Karpas-422 (cell line): ENCODE measurements around the gene ILDR2. TPM values are rescaled to one million over a fixed set of nuclear protein-coding genes. Genes with fewer than 3 reads are reported as not detected.

Experiments used
- DNase-seq: peaks from one replicate; pipeline ENCODE4 v3.0.0-alpha.2; 2015
- H2AFZ ChIP-seq: fragments of 200-600 bp; sonication (generic); 2 replicates; pipeline ENCODE4 v1.6.1; 2014; ENCODE audit warnings: antibody characterized with exemption, low read length, mixed read lengths
- H3K27ac ChIP-seq: fragments of 200-600 bp; sonication (generic); 2 replicates; pipeline ENCODE4 v1.5.1; 2014; ENCODE audit warnings: mild to moderate bottlenecking, low read length, moderate library complexity
- H3K27me3 ChIP-seq: fragments of 200-600 bp; sonication (generic); 2 replicates; pipeline ENCODE4 v1.6.1; 2014; ENCODE audit warnings: low read length, mixed read lengths
- H3K36me3 ChIP-seq: fragments of 200-600 bp; sonication (generic); 2 replicates; pipeline ENCODE4 v1.6.1; 2014; ENCODE audit warnings: low read length, mixed read lengths; ENCODE audit not compliant: insufficient read depth
- H3K4me1 ChIP-seq: fragments of 200-600 bp; sonication (generic); 2 replicates; pipeline ENCODE4 v1.6.1; 2014; ENCODE audit warnings: mild to moderate bottlenecking, low read length, mixed read lengths
- H3K4me2 ChIP-seq: fragments of 200-600 bp; sonication (generic); 2 replicates; pipeline ENCODE4 v1.6.1; 2014; ENCODE audit warnings: low read length, low read depth, mild to moderate bottlenecking; ENCODE audit not compliant: poor library complexity, severe bottlenecking
- H3K4me3 ChIP-seq: fragments of 200-600 bp; sonication (generic); 2 replicates; pipeline ENCODE4 v1.5.1; 2014; ENCODE audit warnings: mild to moderate bottlenecking, antibody characterized with exemption, low read length, mixed read lengths
- H3K79me2 ChIP-seq: fragments of 200-600 bp; sonication (generic); 2 replicates; pipeline ENCODE4 v1.6.1; 2014; ENCODE audit warnings: mild to moderate bottlenecking, low read length, mixed read lengths
- H3K9ac ChIP-seq: fragments of 200-600 bp; sonication (generic); 2 replicates; pipeline ENCODE4 v1.6.0; 2014; ENCODE audit warnings: low read length
- H3K9me2 ChIP-seq: fragments of 200-600 bp; sonication (generic), shearing (Covaris generic); replicated peaks from 2 replicates; pipeline ENCODE4 v1.6.0; 2014; ENCODE audit warnings: mild to moderate bottlenecking, low read length, moderate library complexity; ENCODE audit not compliant: insufficient read depth
- H3K9me3 ChIP-seq: fragments of 300-700, 200-600 bp; sonication (generic); 2 replicates; pipeline ENCODE4 v1.6.1; 2014; ENCODE audit warnings: low read length, mixed read lengths
- H4K20me1 ChIP-seq: fragments of 200-600 bp; sonication (generic); 2 replicates; pipeline ENCODE4 v1.6.1; 2014; ENCODE audit warnings: mild to moderate bottlenecking, antibody characterized with exemption, low read length, low read depth; ENCODE audit not compliant: insufficient read depth
- total RNA-seq: library from RNA; depleted of rRNA; stranded (reverse); fragments of >200 nt; shearing (Covaris generic); gene quantifications from 2 replicates; pipeline ENCODE4 v1.2.3, GENCODE V29; 2014; ENCODE audit warnings: low replicate concordance

Gene ILDR2
- total RNA-seq, 1 experiment from 2014 or later = 30.7 TPM

DNA sequence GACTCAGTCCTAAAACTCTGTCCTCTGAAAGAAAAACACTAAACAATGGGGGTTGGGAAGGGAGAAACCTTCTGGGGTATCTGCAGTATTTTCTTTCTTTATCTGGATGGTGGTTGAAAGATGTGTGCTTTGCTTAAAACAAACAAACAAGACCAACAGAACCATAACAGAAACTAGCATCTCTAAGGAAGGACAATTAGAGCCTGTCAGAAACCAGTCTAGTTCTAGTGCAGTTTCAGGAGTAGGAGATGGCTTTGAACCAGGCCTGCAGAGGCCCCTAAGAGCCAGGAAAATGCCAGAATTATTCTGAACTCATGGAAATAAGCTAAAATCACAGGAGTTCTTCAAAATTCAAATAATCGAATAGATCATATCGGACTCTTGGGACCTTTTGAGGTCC, 18.5 kb downstream of the ILDR2 start:
- Histone ChIP-seq H3K9me2 (no peaks in the 10 kb centered on the region), H3K79me2 (no peaks in the 10 kb centered on the region), H3K27me3 (no peaks in the 10 kb centered on the region), H3K9me3 (no peaks in the 10 kb centered on the region), H3K4me1 (no peaks in the 10 kb centered on the region), H2AFZ (no peak overlapping the region), H3K9ac (no peak overlapping the region), H3K36me3 (no peaks in the 10 kb centered on the region), H3K4me2 (no peak overlapping the region), H4K20me1 (no peaks in the 10 kb centered on the region), H3K27ac (no peak overlapping the region), H3K4me3 (no peak overlapping the region)
- no peak for DNase-seq

DNA sequence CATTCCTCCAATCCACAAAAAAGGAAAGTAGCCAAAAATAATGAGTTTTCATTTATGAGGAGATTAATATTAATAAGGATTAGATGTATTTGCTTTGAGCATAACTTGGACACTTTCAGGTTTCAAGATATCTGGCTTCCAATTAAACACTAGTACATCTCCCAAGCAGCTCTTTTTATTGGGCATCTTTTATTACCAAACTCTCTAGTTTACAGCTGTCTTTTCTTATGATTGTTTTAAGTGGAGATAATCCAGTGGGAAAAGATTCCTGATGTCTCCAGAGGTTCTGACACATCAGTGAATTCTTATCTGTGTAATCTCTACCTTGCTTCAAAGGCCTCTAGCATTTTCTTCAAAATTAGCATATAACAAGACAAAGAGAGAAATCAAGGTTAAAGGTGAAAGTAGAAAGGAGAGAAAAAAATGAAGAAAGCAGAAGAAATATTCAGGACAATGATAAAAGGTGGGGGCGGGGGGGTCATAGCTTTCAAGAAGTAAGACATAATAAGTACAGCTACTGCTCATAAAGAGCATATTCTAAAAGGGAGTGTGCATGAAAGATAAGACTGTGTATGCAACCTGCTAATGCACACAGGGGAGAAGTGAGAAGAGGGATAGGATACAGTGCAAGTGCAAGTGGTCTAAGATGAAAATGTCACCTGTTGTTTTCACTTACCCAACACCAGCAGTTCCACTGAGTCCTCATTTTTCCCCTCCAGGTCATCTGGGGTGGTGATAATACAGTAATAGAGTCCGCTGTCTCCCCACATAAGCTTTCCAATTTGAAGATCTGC, 19.1 kb downstream of the ILDR2 start:
- H3K79me2 ChIP-seq = no peaks in the 10 kb centered on the region
- no peak for DNase-seq
- no peak overlapping the region for H2AFZ ChIP-seq
- no peaks in the 10 kb centered on the region for H3K36me3 ChIP-seq
- no peaks in the 10 kb centered on the region for H3K9me3 ChIP-seq
- no peaks in the 10 kb centered on the region for H3K27me3 ChIP-seq
- no peaks in the 10 kb centered on the region for H3K4me1 ChIP-seq
- H3K27ac ChIP-seq = no peak overlapping the region
- no peaks in the 10 kb centered on the region for H4K20me1 ChIP-seq
- no peak overlapping the region for H3K4me2 ChIP-seq
- H3K9me2 ChIP-seq = no peaks in the 10 kb centered on the region
- H3K4me3 ChIP-seq = no peak overlapping the region
- no peak overlapping the region for H3K9ac ChIP-seq

DNA sequence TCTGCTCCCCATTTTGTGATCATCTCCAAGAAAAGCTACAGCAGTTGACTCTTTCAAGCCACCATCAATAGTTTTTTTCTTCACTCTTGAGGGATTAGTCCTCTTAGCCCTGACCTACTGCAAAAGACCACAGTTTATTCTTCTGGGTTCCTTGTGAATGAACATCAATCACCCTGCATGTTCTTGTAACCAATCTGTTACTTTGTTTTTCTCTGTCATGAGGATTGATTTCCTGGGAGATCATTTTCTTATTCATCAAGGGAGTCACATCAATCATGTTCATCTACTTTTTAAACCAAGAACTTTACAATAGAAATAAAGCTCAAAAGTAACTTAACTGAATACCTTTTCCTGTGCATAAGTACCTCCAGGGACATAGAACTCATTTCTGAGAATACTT, 21.8 kb downstream of the ILDR2 start:
- Histone ChIP-seq H3K4me1 (no peaks in the 10 kb centered on the region), H4K20me1 (no peaks in the 10 kb centered on the region), H3K4me3 (no peak overlapping the region), H3K9me3 (no peaks in the 10 kb centered on the region), H3K9ac (no peak overlapping the region), H3K27me3 (no peaks in the 10 kb centered on the region), H2AFZ (no peak overlapping the region), H3K36me3 (no peaks in the 10 kb centered on the region), H3K9me2 (no peaks in the 10 kb centered on the region), H3K79me2 (no peaks in the 10 kb centered on the region), H3K4me2 (no peak overlapping the region), H3K27ac (no peak overlapping the region)
- no peak for DNase-seq

DNA sequence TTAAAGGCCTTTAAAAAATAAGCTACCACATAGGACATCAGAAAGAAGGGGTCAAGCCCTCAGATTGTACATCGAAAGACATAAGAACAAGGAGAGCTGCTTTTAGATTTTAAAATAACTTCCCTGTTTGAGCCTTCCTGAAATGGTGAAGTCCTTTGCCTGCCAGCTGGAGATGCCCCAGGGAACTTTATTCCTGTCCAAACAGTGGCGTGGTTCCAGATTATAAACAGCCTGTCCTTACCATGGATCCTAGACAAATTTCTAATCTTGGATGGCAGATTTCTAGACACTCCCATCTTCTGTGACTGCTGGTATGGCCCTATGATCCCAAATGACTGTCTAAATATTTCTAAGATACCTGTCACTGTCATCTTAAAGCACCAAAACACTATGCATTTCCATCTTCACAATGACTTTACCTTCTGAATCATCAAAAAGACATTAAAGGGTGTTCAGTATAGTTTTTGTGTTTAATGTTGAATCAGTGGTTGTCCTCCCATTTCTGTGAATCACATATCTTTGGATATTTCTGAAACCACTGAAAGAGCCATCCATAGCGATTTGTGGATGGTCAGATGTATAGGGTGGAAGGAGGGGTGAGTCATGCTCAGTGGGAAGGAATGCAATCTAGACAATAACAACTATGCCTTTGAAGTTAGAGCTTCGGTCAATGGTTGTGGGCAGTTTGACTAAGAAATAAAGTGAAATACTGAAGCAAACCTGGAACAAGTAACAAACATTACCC, 23.2 kb downstream of the ILDR2 start:
- no peak overlapping the region for H3K4me3 ChIP-seq
- DNase-seq = no peak
- no peak overlapping the region for H3K4me2 ChIP-seq
- no peaks in the 10 kb centered on the region for H3K9me2 ChIP-seq
- no peaks in the 10 kb centered on the region for H3K36me3 ChIP-seq
- no peak overlapping the region for H2AFZ ChIP-seq
- no peak overlapping the region for H3K9ac ChIP-seq
- no peaks in the 10 kb centered on the region for H3K9me3 ChIP-seq
- no peaks in the 10 kb centered on the region for H3K27me3 ChIP-seq
- peaks cover 11% of the 10 kb centered on the region for H3K4me1 ChIP-seq
- H3K27ac ChIP-seq = no peak overlapping the region
- no peaks in the 10 kb centered on the region for H3K79me2 ChIP-seq
- no peaks in the 10 kb centered on the region for H4K20me1 ChIP-seq

DNA sequence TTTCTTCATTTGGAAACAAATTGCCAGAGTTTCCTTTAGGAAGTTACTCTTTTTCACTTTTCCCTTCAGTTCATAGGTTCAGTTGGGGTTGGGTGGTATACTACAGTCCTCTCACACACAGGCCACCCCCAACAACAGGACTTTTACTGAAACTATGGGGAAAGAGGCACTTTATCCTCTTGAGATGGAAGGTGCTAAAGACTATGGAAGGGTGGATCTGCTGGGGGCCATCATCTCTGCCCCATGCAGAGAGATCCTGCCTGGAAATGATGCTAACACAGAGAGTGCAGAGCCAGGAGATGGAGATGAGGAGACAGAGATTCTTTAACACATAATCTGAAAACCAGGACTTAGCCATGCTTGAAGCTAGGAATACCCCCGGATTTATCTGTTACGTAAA, 24.3 kb downstream of the ILDR2 start:
- Histone ChIP-seq H4K20me1 (no peaks in the 10 kb centered on the region), H3K4me1 (peaks cover 21% of the 10 kb centered on the region), H3K79me2 (no peaks in the 10 kb centered on the region), H2AFZ (no peak overlapping the region), H3K9ac (no peak overlapping the region), H3K9me2 (no peaks in the 10 kb centered on the region), H3K4me3 (no peak overlapping the region), H3K9me3 (no peaks in the 10 kb centered on the region), H3K27ac (no peak overlapping the region), H3K27me3 (no peaks in the 10 kb centered on the region), H3K4me2 (no peak overlapping the region), H3K36me3 (no peaks in the 10 kb centered on the region)
- DNase-seq = no peak

DNA sequence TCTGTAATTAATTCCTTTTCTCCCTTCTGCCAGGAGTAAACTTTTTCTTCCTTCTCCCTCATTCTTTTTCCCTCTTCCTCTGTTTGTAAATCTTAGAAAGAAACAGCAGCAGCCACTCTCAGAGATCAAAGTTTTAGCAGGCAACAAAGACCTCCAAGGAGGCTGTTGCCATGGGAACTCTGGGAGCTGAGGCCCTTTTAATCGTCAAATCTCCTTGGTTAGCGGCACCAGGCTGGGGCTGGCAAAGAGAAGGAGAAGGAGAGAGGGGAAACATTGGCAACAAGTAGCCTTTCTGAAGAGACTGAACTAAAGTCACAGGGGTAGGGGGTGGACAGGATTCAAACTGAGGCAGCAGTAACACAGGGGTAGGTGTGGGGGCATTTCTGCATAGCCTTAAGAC, 25.2 kb downstream of the ILDR2 start:
- DNase-seq = no peak
- Histone ChIP-seq H3K79me2 (no peaks in the 10 kb centered on the region), H3K9me2 (no peaks in the 10 kb centered on the region)

DNA sequence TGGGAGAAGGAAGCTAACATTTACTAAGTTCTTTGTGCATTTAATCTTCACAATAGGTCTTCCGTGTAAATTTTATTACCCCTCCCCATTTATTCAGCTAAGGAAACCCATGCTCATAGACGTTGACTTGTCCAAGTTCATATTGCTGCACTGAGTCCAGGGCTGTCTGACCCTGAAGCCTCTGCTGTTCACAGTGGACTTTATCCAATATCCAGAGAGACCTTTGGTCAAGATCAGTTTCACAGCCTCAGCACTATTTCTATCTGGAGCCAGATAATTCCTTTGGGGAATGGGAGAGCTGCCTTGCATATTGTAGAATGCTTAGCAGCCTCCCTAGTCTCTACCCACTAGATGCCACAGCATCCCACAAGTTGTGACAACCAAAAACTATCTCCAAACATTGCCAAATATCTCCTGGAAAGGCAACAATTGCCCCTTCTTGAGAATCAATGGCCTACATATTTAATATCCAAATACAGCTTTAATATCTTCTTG, 26.4 kb downstream of the ILDR2 start:
- Histone ChIP-seq H2AFZ (no peak overlapping the region), H3K9ac (no peak overlapping the region), H3K4me1 (peaks cover 42% of the 10 kb centered on the region), H3K9me2 (no peaks in the 10 kb centered on the region), H3K9me3 (no peaks in the 10 kb centered on the region), H4K20me1 (no peaks in the 10 kb centered on the region), H3K4me2 (no peak overlapping the region), H3K27ac (no peak overlapping the region), H3K27me3 (no peaks in the 10 kb centered on the region), H3K4me3 (no peak overlapping the region), H3K36me3 (no peaks in the 10 kb centered on the region), H3K79me2 (no peaks in the 10 kb centered on the region)
- no peak for DNase-seq

More for the DNA sequence above, 25.2 kb downstream of the ILDR2 start:
- no peak overlapping the region for H3K4me2 ChIP-seq
- no peak overlapping the region for H2AFZ ChIP-seq
- H4K20me1 ChIP-seq = no peaks in the 10 kb centered on the region
- peaks cover 30% of the 10 kb centered on the region for H3K4me1 ChIP-seq
- no peak overlapping the region for H3K4me3 ChIP-seq
- H3K27ac ChIP-seq = no peak overlapping the region
- H3K9ac ChIP-seq = no peak overlapping the region
- H3K9me3 ChIP-seq = no peaks in the 10 kb centered on the region
- no peaks in the 10 kb centered on the region for H3K36me3 ChIP-seq
- H3K27me3 ChIP-seq = no peaks in the 10 kb centered on the region

DNA sequence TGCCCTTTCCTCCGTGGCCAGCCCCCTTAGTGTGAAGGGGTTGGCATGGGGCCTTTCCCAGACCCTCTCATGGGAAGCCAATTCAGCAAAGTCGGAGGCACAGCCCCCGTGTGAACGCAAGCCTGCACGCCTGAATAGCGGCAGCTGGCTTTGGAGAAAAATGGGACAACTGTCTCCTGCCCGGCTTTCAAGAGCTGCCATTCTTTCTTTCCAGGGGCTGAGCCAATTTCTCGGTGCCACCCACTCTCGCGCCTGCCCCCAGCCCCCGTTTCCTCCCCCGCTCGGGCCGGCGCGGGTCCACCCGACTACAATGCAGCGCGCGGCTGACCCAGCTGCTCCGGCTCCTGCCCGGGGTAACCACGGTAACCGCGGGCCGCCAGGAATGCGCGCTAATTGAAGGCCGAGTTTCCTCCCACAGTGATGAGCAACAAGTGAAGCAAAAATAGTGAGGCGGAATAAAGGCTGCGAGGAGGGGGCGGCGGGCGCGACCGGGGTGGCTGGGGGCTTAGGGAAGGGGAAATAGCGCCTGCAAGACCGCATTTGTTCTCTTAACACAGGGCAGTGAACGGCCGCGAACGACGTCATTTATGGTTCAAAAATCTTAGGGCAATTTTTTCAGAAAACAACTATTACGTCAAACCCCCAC, 27.8 kb downstream of the ILDR2 start:
- Histone ChIP-seq H3K4me1 (peaks cover 54% of the 10 kb centered on the region), H3K27me3 (no peaks in the 10 kb centered on the region), H3K36me3 (no peaks in the 10 kb centered on the region), H3K9me3 (no peaks in the 10 kb centered on the region), H4K20me1 (no peaks in the 10 kb centered on the region), H3K27ac (no peak overlapping the region), H2AFZ (no peak overlapping the region; the same call in 1 of the 2 replicates), H3K9me2 (no peaks in the 10 kb centered on the region), H3K4me2 (peak overlapping the region; percentile 49), H3K79me2 (no peaks in the 10 kb centered on the region), H3K4me3 (peak overlapping the region; percentile 37; the same call in 1 of the 2 replicates), H3K9ac (peak overlapping the region; percentile 8; the same call in 1 of the 2 replicates)
- DNase-seq = no peak
